Activated CD8-positive, alpha-beta memory T cell treated with anti-CD3 and anti-CD28 coated beads, Interleukin-2, amount 50 U/mL, for 1 hour (primary cell): ENCODE measurements around the gene DSTN.

Experiments used
- DNase-seq: peaks from one replicate; pipeline ENCODE4 v3.0.0-alpha.2; 2020; ENCODE audit errors: extremely low read depth

Gene DSTN

DNA sequence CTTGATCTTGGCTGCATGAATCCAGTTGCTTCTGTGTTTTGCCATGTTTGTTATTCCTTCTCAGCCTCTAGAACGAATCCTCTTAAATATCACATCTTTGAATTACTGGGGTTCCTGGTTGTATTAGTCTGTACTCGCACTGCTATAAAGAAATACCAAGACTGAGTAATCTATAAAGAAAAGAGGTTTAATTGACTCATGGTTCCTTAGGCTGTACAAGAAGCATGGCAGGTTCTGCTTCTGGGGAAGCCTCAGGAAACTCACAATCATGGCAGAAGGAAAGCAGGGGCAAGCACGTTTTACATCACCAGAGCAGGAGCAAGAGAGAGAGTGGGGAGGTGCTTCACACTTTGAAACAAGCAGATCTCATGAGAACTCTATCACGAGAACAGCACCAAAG, 20.7 kb upstream of the DSTN start:
- DNase-seq, result no peak

DNA sequence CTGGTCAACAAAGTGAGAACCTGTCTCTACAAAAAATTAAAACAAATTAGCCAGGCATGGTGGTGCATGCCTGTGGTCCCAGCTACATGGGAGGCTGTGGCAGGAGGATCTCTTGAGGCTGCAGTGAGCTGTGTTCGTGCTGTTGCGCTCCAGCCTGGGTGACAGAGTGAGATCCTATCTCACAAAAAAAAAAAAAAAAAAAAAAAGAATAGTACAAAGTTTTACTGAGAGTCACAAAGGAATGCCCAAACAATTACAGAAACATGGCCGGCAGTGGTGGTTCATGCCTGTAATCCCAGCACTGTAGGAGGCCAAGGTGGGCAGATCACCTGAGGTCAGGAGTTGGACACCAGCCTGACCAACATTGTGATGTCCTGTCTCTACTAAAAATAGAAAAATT, 14.8 kb upstream of the DSTN start:
- DNase-seq, result no peak

DNA sequence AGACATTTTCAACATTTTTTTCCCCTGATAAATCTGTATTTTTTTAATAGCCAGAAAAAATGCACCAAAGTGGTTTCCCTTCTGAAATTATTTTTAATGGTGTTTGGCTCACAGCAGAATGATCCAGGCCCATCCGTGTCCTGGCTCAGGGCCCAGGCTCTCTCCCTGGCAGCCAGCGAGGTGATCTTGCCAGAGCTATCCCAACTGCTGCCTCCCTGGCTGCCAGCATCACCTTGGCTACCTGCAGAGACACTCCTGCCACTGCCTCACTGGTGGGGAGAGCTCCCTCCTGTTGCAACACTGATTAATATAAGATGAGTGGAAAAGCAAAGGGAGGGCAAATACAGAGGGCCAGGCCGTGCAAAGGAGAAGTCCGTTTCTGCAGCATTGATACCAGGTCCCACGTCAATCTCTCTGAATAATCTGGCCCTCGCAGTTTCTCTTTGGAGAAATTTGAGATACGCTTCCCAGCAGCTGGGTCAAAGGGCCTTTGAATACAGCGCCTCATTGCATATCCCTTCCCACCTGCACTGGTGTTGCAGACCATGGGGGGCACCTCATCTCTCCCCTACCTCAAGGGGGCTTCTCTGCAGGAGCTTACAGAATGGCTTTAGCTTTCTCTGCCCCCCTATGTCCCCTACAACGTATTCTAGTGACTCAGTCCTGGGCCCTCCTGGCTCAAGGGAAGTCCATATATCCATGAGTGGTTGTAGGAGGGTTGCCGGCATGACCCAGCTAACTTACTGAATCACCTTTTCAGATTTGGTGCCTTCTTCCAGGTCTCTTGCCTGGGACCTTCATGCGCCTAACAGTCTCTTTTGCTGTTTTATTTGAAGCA, 12.8 kb upstream of the DSTN start:
- DNase-seq, result no peak

DNA sequence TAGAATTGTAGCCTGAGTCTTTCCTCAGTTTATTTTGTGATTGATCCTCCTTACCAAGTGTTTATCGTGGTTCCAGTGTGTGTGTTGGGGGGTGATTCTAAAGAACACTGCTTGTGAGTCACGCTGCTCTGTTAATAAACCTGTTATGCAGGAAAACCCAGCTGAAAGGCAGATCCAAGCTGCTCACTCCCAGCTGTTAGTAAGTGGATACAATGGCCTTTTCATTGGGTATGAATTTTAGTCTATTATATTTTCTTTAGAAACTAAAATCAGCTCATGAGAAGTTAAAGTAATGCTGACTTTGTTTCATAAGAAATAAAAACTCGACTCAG, 12.2 kb upstream of the DSTN start:
- no peak for DNase-seq

DNA sequence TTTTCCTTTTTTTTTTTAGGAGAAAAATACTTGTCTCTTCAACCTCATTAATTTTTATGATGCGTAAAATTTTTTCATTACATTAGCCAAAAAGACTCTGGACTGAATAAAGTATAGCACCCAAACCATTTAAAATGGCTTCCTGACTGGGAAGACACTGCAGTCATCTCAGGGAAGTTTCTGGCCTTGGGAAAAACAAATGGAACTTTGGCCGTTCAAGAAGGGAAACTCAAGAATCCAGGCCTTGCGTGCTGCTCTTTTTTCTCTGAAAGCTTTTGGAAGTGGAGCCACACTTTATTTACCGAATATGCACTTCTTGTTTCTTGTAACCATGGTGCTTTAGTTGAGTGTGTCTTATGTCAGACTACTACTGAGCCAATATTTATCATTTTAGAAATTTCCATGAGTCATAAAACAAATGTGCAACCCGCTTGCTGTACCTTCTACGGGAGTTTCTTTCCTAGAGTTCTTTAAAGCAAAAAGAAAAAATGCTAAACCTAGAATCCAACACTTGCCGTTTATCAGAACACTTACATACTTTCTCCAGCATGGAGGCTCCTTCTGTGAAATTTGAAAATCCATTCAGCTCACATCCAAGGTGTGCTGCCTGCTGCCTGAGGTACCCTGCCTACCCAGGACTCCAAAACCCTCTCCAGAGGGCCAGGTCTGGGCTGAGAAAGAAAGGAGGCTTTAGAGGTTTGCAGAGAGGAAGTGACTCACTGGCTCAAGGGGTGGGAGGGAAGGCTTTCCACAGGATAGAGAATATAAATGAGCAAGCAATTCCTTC, 11.5 kb upstream of the DSTN start:
- no peak for DNase-seq

DNA sequence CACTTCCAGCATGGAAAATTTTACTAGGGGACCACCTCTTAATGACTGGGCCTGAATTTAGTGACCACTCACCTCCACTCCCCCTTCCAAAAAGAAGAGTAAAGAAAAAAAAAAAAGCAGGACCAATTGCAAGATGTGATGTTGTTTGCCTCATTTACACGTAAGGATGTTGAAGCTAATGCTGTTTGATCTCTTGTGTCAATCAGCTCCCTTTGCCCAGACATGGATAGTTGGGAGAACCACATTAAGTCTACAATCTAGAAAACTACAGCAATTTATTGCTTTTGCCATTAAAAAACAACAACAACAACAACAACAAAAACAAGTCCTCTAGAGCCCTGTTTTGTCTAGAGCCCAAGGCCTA, 11.0 kb upstream of the DSTN start:
- no peak for DNase-seq

DNA sequence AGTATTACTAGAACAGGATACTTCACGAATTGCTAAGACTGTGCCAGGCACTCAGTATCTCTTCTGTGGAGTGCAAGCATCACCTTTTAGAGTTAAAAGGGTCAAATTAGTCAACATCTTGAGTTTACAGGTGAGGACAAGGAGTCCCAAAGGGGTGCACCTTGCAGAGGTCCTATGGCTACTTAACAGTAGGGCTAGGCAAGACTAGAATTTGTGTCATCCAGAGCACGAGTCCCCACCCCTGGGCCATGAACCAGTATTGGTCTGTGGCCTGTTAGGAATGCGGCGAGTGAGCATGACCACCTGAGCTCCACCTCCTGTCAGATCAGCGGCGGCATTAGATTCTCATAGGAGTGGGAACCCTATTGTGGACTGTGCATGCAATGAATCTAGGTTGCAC, 10.5 kb upstream of the DSTN start:
- no peak for DNase-seq

DNA sequence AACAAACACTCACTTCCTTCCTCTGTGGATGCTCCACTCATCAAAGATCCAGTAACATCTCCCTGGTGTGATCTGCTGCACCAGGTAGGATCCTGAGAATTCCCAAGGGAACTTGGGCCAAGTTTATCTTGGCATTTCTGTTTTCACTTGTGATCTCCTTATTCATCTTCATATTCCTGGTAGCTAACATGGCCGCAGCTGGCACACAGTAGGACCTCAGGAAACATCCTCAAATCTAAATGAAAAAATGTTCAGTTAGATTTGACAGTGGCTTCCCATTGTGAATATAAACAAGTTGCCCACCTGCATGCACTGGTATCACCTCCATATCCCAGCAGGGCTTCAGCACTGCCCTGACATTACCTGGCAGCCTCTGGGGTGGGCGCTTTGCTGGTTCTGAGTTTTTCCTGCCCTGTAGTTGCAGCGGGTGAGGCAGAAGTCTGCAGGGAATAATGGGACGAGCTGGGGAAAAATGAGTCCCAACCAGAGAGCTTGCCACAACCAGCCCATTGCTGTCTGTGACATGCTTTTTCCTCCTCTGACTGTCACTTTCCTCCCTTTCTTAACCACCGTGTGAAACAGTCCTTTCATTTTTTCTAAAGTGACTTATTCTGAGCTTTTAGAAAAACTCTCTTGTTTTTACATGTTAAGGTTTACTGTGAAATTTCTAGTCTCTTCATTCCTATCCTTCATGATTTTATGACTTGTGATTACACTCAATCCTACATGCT, 9.4 kb upstream of the DSTN start:
- no peak for DNase-seq

DNA sequence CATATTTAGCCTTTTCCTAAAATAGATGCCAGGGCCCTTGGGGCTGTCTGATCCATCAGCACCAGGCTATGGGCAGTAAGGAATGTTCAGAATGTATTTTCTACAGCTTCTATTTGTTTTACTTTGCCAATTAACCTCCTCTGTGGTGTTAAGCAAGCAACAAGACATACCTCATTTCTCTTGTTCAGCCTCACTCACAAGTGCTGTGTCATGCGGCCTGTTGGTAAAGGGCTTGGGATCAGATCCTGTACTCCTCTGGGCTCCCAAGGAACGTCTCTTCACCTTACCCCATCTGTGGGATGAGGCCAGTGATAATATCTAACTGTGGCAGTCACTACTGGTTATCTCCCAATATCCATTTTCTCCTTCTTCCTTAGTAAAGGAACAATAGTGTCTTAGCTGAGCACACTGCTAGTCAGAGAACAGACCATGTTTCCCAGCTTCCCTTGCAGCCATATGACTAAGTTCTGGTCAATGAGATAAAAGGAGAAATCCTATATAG, 7.0 kb upstream of the DSTN start:
- DNase-seq, result no peak

DNA sequence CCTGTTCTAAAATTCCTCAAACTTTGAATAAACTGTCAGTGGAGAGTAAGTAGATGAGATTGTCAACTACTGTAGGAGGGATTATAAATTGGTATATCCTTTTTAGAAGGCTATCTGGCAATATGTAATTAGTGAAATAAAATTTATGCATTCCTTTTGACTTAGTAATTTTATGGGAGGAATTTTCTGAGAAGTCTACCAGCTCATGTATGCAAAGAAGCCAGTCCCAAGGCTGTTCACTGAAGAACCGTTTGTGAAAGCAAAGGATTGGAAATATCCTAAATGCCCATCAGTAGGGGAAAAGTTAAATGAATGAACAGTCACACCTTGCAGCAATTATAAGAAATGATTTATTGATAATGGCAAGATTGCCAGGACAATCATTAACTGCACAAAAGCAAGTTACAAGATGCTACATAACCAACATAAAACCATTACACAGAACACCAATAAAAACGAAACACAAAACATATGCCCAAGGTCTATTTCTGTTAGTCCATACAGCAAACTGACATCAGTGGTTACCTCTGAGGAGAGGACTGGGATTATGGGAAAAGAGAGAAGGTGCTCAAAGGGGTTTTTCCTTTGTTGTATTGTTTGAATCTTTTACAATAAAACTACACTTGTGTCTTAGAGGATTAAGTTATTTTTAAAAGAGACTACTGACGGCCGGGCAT, 4.6 kb upstream of the DSTN start:
- DNase-seq, result no peak

DNA sequence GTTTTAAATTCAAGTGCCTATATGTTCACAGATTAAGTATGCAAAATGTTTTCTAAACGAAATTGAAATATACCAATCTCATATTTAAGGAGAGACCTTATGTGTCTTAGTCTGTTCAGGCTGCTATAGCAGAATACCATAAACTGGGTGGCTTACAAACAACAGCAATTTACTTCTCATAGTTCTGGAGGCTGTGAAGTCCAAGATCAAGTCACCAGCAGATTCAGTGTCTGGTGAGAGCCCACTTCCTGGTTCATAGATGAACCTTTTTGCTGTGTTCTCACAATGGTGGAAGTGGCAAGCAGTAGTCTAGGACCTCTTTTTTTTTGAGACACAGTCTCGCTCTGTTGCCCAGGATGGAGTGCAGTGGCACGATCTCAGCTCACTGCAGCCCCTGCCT, 3.5 kb upstream of the DSTN start:
- DNase-seq, result no peak

DNA sequence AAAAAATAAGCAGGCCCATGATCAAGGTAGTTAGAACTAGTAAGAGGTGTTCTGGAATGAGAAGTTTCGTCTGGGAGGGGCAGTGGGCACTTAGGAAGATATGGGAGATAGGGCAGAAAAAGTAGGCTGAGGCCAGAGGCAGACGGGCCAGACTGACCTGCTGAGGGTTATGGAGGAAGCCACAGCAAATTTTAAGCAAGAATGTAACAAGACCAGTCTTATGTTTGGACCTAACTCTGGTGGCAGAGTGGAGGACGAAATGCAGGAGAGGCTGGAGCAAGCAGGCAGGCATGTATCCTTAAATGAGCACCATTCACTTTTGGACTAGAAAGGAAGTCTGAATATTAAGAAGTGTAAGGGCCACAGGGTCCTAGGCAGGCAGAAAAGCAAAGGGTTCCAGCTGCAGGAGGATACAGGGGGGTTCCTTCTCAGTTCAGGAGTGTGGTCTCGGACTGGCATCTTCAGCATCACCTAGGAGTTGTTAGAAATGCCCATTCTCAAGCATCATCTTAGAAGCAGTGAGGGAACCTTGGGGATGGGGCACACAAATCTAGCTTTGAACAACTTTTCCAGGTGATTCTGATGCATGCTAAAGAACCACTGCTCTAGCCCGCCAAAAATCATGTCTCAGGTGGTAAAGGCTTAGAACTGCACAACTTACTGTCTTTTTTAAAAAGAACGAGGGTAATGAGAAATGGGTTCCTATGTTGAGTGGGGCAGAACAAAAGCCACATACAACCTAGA, 1.7 kb upstream of the DSTN start:
- no peak for DNase-seq

DNA sequence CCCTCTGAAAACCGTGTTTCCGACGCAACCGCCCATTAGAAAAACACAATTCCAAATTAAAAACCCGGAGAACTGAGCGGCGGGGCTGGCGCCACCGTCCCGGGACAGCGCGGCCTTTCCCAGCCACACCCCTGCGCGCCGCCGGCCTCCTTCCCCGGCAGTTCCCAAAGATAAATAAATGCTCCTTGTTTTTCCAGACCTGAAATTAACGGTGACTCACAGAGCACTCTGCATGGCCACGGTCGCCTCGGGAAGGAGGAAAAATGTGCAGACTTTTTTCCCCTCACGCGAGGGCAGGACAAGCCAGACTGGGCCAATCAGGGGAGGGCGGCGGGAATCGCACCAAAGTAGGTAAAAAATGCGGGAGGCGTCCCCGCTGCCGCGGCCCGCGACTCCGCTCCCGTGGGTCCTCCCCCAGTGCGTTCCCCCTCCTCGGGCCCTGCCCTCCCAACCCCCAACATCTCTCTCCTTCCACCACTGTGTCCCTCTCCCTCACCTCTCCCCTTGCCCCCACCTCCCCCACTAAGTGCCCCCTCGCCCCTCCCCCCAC, 828 bp upstream of the DSTN start:
- no peak for DNase-seq

DNA sequence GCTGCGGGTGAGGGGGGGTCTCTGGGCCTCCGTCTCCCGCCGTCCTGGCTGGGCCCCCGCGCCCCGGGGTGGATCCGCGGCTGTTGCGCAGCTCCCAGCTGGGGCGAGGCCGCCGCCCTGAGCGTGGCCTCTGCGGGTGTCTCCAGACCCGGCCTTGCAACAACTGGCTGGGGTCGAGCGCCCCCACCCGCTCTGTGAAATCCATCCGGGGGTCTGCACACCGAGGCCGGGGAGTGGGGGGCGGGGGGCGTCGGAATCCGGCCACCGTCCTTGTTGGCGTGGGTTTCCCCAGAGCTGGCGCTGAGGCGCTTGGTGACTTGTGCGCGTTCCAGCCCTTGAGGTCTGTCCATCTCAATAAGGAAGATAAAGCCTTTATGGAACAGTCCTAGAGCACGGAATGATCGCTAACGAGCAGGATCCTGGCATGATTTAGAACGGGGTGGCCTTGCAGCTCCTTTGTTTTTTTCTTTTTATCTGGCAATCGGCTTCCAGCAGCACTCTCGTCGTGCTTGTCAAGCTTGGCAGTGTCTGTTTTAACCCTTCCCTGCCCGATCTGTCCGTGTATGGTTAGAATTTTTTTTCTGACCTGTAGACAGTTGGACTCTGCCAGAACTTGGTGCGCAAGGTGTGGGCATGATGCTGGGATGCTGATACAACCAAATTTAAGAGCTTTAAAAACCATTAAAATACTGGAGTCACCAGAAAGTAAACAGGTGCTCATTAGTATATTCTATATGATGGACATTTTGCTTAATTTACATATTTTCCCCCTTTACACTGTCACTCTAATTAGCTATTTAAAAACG, 675 bp downstream of the DSTN start:
- no peak for DNase-seq

DNA sequence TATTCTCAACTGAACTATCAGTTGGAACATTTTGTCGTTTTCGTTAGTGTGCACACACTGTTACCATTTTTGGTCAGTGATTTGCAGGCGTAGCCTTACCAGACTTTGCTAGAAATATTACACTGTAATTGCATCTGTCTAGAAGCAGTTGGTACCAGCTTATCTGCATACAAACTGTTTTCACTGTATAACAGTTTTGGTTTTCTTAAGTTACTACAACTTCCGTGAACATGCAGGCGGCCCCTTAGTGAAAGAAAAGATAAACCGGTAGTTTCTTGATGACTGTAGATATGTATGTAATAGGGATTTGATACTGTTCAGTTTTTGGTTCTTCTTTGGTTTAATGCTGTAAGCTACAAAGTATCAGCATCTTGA, 1.3 kb downstream of the DSTN start:
- DNase-seq, result no peak

DNA sequence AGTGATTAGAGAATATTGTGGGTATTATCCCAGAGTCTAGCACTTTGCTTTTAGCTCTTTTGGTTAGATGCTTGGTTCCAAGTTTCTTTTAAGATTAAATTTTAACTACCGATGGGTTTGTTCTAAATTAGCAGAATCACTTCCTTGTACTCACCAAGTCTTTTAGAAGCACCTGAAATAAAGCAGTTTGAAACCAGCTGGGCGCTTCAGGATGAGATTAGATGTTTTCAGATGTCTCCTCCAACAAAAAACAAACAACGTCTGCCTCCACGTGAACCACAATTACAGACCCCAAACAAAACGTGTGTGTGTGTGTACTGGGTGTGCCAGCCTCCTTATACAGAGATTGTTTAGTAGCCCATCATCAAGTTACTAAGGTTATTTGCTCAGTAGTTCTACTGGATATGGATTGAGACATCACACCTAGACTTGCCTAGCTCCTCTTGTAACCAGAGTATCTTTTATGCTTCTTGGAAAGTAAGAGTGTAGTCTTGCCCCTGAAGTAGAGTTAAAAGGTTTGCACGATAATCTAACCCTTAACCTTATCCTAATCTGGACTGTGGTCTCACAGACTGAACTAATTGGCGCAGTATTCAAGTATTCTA, 2.3 kb downstream of the DSTN start:
- DNase-seq, result no peak

DNA sequence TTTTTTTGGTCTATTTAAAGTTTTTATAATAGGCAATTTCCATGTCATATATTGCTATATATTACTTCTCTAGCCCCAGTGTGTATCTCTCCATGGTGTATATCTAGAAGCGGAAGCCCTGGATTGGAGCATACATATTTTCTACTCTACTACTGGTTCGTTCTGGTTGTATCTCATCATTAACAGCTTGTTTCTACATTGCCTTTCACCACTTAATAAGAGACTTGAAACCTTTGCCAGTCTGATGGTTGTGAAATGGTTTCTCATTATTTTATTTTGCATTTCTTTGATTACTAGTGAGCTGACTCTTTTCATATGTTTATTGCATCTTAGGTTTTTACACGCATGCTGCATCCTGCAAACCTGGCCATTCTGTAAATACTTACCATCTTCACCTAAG, 3.6 kb downstream of the DSTN start:
- DNase-seq, result no peak

DNA sequence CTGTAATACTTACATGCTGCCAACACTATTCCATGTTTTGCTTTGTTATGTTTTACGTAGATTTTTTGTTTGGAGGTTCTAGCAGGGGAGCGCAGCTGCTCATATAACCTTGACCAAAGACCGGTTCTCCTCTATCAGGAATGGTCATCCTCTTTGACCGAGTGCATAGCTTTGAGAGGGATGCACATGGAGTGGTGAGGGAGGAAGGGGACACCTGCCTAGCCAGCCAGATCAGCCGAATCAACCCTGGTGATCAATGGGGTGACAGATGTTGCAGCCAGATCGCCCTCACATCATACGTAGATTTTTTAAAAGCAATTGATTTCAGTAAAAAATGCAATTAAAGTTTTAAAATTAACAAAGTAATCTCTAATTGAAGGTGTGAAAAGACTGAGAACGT, 6.3 kb downstream of the DSTN start:
- no peak for DNase-seq

DNA sequence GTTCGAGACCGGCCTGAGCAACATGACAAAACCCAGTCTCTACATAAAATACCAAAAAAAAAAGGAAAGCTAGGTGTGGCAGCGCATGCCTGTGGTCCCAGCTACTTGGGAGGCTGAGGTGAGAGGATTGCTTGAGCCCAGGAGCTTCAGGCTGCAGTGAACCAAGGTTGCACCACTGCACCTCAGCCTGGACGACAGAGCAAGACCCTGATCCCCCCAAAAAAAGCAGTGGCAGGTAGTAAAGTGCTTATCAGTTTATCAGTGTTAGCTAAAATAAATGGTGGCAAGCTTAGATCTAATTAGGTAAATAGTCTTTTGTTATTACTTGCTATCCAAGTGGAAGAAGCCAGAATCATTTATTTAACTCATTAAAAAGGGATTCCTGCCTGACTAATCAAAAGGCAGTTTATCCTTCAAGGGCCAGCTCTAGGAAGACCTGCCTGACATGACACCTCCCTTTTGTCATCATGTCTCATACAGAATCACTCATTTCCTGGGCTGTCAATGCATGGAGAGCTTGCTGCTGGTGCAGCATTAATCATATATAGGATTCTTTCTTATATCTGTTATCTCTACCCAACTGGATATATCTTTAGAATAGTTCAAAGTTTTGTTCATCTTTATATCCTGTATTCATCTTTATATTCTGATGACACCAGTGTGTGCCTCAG, 9.6 kb downstream of the DSTN start:
- no peak for DNase-seq
